ENCODE measurements around the gene COLEC12.
"Not testable (repeated sequence)": the region's sequence is repeated elsewhere in the genome, so short reads cannot be mapped to it uniquely, and the experiment has no call there.

Gene COLEC12

DNA sequence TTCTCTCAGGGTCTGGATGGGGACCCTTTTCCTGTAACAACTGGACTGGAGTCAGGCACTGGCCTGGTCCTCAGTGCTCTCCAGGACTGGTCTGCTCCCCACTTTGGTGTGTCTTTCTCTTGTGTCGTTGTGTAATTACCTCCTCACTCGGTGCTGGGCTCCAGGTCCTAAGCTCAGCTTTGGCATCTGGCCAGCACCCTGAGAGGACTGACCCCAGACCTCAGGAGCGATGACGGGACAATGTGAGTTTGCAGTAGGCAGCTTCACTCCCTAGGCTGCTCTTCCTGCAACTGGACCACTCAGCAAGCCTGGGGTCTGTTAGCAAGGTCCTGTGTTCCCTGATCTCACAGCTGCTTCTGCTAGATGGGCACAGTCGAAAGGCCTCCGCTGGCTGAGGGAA lies 93.8 kb downstream of the COLEC12 start:
- no peak for DNase-seq

GRCh38 chr18:405006-405405 lies 95.5 kb downstream of the COLEC12 start:
- DNase-seq, result not testable (repeated sequence)

GRCh38 chr18:404061-404636 lies 96.4 kb downstream of the COLEC12 start:
- DNase-seq, result no peak

GRCh38 chr18:402129-402528 lies 98.4 kb downstream of the COLEC12 start:
- DNase-seq, result no peak

DNA sequence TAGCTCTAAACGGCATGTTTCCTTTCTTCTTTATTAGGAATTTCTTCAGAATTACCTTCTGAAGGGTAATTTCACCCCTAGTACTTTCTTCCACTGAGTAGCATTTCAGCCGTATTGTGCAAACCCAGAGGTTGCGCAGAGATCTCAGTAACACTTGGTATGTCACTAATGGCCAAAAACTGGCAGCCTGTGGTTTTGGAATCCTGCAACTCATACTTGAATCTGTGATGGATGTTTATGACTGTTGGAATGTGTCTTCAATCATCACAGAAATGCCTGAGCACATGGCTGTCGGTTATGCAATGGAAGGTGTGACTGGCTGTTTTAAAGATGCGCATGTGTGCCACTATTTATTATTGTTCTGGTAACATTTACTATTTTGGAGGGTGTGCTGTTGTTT lies 100.0 kb downstream of the COLEC12 start:
- DNase-seq, result no peak

- no peak for DNase-seq
Observed at GRCh38 chr18:399631-400135, 100.8 kb downstream of the COLEC12 start.

GRCh38 chr18:398935-399630 lies 101.4 kb downstream of the COLEC12 start:
- DNase-seq, result no peak

DNA sequence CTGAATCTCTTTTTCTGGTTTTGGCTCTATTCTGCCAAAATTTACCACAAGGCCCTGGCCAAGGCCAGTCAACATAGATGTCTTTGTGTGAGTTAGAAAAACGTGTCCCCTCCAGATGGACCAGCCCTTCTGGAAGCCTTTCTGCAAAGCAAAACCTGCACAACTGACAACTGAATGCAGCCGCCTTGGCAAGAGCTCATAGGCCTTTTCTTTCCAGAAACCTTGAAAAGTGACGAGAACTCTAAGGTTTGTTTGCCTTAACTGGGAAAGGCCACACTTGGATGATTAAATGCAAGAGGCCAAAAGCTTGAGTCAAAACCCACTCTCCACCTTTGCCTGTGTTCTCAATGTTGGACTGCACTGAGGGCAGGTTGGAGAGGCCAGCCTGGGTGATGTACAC lies 103.9 kb downstream of the COLEC12 start:
- no peak for DNase-seq

DNA sequence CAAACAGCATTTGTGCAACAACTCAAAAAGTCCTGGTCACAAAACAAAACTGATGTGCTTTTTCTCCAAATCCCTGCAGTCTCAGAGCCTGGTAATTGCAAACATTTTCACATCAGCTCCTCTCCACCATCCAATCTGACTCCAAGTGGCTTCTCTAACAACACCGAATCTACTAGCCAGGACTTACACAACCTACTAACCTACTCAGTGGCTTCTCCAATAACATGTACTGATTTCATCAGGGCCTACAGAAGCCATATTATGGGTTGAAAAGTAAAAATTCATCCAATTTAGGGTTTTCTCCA lies 104.3 kb downstream of the COLEC12 start:
- DNase-seq, result no peak

DNA sequence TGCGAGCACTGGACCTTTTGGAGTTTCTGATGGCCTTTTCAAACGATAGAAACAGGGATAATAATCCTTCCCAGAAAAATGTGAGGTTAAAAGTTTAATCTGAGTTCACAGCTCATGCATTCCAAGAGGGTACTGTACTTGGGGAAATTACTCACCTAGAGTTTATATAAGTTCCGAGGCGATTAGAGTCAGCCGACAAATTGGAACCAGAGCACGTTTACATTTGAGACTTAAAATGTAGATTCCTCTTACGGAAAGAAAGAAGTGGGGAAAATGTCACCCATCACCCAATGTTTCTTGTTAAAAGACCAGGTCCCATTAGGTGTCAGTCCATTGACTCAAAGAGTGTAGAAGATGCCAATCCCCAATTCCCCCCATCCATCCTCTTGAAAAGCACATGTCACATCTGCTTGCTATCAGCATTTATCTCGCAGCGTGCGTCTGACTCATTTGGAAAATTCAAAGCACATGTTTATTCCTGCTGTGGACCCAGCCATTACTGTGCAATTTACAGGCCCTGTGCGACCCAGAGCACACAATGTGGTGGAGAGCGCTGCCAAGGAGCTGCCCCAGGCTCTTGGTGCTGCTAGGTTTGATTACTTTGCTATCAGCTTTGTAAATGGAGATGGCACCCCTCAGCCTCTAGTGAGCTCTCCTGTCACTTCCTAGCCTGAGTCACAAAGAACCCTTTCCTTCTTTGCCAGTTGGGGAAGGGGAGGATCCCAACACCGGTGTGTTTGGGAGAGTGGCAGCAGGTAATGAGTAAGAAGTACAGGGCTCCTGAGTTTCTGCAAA lies 104.8 kb downstream of the COLEC12 start:
- DNase-seq, result no peak

- DNase-seq, result no peak
Observed at GRCh38 chr18:394987-395362, 105.5 kb downstream of the COLEC12 start.

DNA sequence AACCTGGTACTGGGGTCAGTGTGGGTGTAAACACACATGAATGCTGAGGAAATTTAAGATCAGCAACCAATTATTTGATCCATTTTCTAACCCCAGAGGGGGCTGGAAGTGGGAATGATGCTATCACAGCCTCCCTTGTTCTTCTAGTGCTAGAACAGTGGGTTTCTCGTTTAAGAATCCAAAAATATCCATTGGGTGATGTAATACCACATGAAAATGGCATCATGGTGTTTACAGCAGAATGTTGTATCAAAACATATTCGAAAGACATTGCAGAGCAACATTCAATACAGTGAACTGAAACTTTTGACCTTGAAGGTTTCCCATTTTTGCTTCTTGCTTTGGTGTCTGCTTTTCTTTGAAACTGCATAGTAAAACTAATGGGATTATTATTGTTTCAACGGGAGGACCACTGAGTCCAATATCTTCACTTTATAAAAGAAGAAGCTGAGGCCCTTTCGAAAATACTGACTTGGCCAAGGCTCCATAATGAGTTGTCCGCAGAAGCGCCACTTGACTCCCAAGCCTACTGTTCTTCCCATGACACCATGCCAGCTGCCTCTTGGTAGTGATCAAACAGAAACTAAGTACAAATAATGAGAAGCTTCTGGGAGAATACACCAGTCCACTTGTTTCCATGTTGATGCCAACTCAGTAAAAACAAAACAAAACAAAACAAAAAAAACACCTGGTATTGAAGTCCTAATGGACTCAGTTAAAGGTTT lies 106.1 kb downstream of the COLEC12 start:
- no peak for DNase-seq

DNA sequence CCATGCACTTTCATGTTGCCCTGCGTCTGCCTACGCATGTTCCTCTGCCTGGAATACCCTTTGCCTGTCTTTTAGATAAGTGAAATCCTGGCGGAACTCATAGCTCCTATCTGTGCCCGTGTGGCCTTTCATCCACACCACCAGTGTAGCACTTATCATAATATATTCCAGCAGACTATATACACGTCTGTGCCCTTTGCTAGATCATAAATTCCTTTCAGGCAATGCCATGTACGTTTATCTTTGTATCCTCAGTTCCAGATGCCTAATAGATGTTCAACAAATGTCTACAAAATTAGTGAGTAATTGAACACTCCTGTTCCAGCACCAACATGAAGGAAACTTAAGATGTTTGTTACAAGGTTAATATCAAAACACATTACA lies 106.9 kb downstream of the COLEC12 start:
- DNase-seq, result no peak

DNA sequence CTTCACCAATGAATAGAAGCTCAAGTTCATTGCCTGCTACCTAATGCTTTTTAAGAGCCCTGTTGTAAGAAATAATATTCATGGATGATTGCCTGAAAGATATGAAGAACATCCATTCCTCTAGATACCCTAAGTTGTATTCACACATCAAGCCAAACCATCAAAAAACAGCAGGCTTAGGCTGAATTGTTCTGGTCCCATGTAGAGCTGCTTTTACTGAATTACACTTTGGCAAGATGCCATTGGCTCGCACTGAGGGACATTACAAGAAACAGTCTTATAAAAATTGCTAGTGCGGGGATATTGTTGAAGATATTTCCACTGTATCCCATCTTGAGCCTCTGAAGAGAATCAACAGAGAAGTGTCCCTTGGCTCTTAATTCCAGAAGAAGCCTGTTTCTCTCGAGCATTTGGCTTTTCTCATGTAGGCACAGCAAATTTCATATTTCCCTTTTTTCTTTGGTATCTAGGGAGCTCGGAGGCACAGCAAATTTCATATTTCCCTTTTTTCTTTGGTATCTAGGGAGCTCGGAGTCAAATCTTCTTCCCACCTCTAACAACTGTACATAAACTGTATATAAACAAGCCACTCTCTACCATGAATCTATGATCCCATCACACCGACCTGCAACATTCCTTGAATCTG lies 107.5 kb downstream of the COLEC12 start:
- DNase-seq, result no peak

- DNase-seq, result no peak
Observed at GRCh38 chr18:390741-391478, 109.6 kb downstream of the COLEC12 start.

DNA sequence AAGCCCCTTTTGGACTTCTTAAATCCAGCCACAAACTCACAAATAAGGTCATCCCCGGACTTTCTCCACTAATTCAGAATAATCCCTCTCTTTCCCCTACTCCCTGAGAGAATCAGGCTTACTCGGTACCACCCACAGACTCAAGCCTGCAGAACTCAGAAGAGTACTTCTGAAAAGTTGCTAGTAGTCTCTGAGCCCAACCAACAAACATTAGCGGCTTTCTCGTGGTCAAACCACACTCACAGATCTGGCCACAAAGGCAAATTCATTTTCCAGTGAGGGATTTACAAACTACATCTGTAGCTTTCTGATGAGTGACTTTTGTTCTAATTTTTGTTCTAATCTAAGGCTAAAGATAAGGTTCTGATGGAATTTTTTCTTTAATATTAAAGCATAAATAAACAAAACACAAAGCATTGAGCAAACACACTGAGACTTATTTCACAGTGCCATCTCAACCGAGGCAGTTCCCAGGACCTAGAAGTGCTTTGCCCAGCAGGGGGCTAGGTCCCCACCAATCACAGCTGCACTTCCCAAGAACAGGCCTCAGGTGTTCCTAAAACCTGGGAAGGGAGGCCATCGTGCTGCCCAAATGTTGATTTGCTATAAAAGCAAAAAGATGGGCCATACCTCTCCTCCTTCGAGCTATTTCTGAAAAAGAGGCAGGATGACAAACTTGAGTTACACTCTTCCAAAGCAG lies 110.7 kb downstream of the COLEC12 start:
- no peak for DNase-seq

GRCh38 chr18:388200-388599 lies 112.3 kb downstream of the COLEC12 start:
- DNase-seq, result no peak

GRCh38 chr18:386994-387393 lies 113.5 kb downstream of the COLEC12 start:
- no peak for DNase-seq

GRCh38 chr18:384897-385296 lies 115.6 kb downstream of the COLEC12 start:
- DNase-seq, result no peak

DNA sequence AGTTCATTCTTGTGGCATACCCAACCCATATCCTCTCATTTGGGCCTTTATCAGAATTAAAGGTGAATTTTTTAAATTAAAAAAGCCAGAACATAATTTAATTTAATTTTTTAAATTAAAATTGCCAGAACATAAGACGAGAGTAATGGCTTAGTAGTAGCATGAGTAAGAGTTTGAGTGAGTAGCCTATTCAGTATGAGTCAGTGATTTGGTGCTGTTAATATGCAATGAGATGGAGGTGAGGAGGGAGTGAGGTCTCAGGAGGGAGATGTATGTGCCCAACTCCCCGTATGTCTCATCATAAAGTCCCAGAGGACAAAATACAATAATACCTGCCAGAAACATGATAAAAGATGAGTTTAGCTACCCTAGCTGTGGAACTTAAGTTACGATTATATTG lies 117.4 kb downstream of the COLEC12 start:
- DNase-seq, result no peak

GRCh38 chr18:382423-382984 lies 118.0 kb downstream of the COLEC12 start:
- DNase-seq, result no peak

All from SHP77 treated with DMSO at 0.1 percent for 48 hours (cell line).